SK-N-SH treated with all-trans-retinoic acid at 6 μM for 48 hours (cell line): ENCODE data around the gene PLEKHG3.

ENCODE experiments used
- ATAC-seq: fragments of 200-7000 bp; cut with Tn5 transposase; 3 replicates; pipeline ENCODE4 v1.9.1; 2020; ENCODE audit warnings: mild to moderate bottlenecking, moderate library complexity
- ARNTL ChIP-seq: fragments of 450-650 bp; formaldehyde crosslinking; IDR thresholded peaks from 2 replicates; pipeline ENCODE4 v1.5.0; 2020; ENCODE audit warnings: low read depth, mild to moderate bottlenecking, moderate library complexity, borderline replicate concordance
- BACH2 ChIP-seq: fragments of 250-450 bp; sonication (Bioruptor Pico); IDR thresholded peaks from 2 replicates; pipeline ENCODE4 v1.9.0; 2021; ENCODE audit warnings: mild to moderate bottlenecking, borderline replicate concordance
- CREB5 ChIP-seq: fragments of 250-450 bp; sonication (Bioruptor Pico); IDR thresholded peaks from 2 replicates; pipeline ENCODE4 v1.5.1; 2020; ENCODE audit warnings: low read depth, mild to moderate bottlenecking, moderate library complexity
- CSDC2 ChIP-seq: fragments of 250-450 bp; sonication (Bioruptor Pico); IDR thresholded peaks from 2 replicates; pipeline ENCODE4 v1.5.0; 2020; ENCODE audit warnings: mild to moderate bottlenecking, moderate library complexity
- ESRRG ChIP-seq: fragments of 250-450 bp; sonication (Bioruptor Pico); IDR thresholded peaks from 2 replicates; pipeline ENCODE4 v1.6.1; 2021; ENCODE audit warnings: mild to moderate bottlenecking
- GLIS3 ChIP-seq: fragments of 250-450 bp; sonication (Bioruptor Pico); IDR thresholded peaks from 2 replicates; pipeline ENCODE4 v1.5.0; 2020; ENCODE audit warnings: mild to moderate bottlenecking, moderate library complexity
- ISL1 ChIP-seq: fragments of 250-450 bp; sonication (Bioruptor Pico); IDR thresholded peaks from 2 replicates; pipeline ENCODE4 v2.1.2; 2022; ENCODE audit warnings: mild to moderate bottlenecking, moderate library complexity
- OSR1 ChIP-seq: fragments of 250-450 bp; sonication (Bioruptor Pico); IDR thresholded peaks from 2 replicates; pipeline ENCODE4 v1.8.0; 2022; ENCODE audit warnings: moderate library complexity, mild to moderate bottlenecking, inconsistent platforms
- PPARA ChIP-seq: fragments of 250-450 bp; sonication (Bioruptor Pico); IDR thresholded peaks from 2 replicates; pipeline ENCODE4 v1.5.0; 2020; ENCODE audit warnings: mild to moderate bottlenecking, borderline replicate concordance
- RARB ChIP-seq: fragments of 250-450 bp; sonication (Bioruptor Pico); IDR thresholded peaks from 2 replicates; pipeline ENCODE4 v1.8.0; 2021; ENCODE audit warnings: mild to moderate bottlenecking, moderate library complexity
- SNAI2 ChIP-seq: fragments of 250-450 bp; sonication (Bioruptor Pico); IDR thresholded peaks from 2 replicates; pipeline ENCODE4 v1.5.0; 2020; ENCODE audit warnings: mild to moderate bottlenecking, moderate library complexity
- TCF4 ChIP-seq: fragments of 250-450 bp; sonication (Bioruptor Pico); IDR thresholded peaks from 2 replicates; pipeline ENCODE4 v1.8.0; 2021; ENCODE audit warnings: mild to moderate bottlenecking, moderate library complexity, borderline replicate concordance
- TOX ChIP-seq: fragments of 250-450 bp; sonication (Bioruptor Pico); IDR thresholded peaks from 2 replicates; pipeline ENCODE4 v1.8.0; 2021; ENCODE audit warnings: mild to moderate bottlenecking, moderate library complexity, borderline replicate concordance
- TSHZ2 ChIP-seq: fragments of 250-450 bp; sonication (Bioruptor Pico); IDR thresholded peaks from 2 replicates; pipeline ENCODE4 v1.5.0; 2020; ENCODE audit warnings: mild to moderate bottlenecking, moderate library complexity
- ZC3H10 ChIP-seq: fragments of 250-450 bp; sonication (Bioruptor Pico); IDR thresholded peaks from 2 replicates; pipeline ENCODE4 v1.5.1; 2021; ENCODE audit warnings: mild to moderate bottlenecking, moderate library complexity
- ZFP3 ChIP-seq: fragments of 250-450 bp; sonication (Bioruptor Pico); IDR thresholded peaks from 2 replicates; pipeline ENCODE4 v1.5.0; 2020; ENCODE audit warnings: mild to moderate bottlenecking, moderate library complexity
- ZFP30 ChIP-seq: fragments of 450-650 bp; formaldehyde crosslinking; IDR thresholded peaks from 2 replicates; pipeline ENCODE4 v1.5.0; 2022; ENCODE audit warnings: mild to moderate bottlenecking, moderate library complexity
- ZNF565 ChIP-seq: fragments of 450-650 bp; formaldehyde crosslinking; conservative IDR thresholded peaks from 2 replicates; pipeline ENCODE4 v1.5.0; 2020; ENCODE audit warnings: low read depth, mild to moderate bottlenecking, moderate library complexity
- ZNF70 ChIP-seq: fragments of 450-650 bp; formaldehyde crosslinking; IDR thresholded peaks from 2 replicates; pipeline ENCODE4 v1.5.0; 2020; ENCODE audit warnings: mild to moderate bottlenecking, moderate library complexity
- ZNF8 ChIP-seq: fragments of 450-650 bp; formaldehyde crosslinking; IDR thresholded peaks from 2 replicates; pipeline ENCODE4 v1.5.0; 2020; ENCODE audit warnings: mild to moderate bottlenecking, moderate library complexity
- TF ChIP-seq, protein P1 (sequence below): fragments of 250-450 bp; sonication (Bioruptor Pico); IDR thresholded peaks from 2 replicates; pipeline ENCODE4 v1.8.0; 2021; ENCODE audit warnings: low read depth, mild to moderate bottlenecking, moderate library complexity, borderline replicate concordance
- TF ChIP-seq, protein P2 (sequence below): fragments of 250-450 bp; sonication (Bioruptor Pico); IDR thresholded peaks from 2 replicates; pipeline ENCODE4 v1.8.0; 2020; ENCODE audit warnings: mild to moderate bottlenecking, moderate library complexity, borderline replicate concordance

Gene PLEKHG3

GRCh38 chr14:64734990-64735389 is 30.8 kb downstream of the PLEKHG3 start:
- TF ChIP-seq ZFP3 (CRISPR knock-in tag) (no peak), SNAI2 (CRISPR knock-in tag) (no peak), ZFP30 (CRISPR knock-in tag) (no peak), ZNF70 (CRISPR knock-in tag) (no peak), ZNF565 (CRISPR knock-in tag) (no peak), PPARA (no peak), TCF4 (CRISPR knock-in tag) (no peak), GLIS3 (CRISPR knock-in tag) (no peak), ZNF8 (CRISPR knock-in tag) (no peak), OSR1 (no peak), ZC3H10 (no peak), ISL1 (CRISPR knock-in tag) (no peak), TSHZ2 (CRISPR knock-in tag) (no peak), CSDC2 (CRISPR knock-in tag) (no peak), ARNTL (CRISPR knock-in tag) (no peak)
- TF ChIP-seq, protein P1, sequence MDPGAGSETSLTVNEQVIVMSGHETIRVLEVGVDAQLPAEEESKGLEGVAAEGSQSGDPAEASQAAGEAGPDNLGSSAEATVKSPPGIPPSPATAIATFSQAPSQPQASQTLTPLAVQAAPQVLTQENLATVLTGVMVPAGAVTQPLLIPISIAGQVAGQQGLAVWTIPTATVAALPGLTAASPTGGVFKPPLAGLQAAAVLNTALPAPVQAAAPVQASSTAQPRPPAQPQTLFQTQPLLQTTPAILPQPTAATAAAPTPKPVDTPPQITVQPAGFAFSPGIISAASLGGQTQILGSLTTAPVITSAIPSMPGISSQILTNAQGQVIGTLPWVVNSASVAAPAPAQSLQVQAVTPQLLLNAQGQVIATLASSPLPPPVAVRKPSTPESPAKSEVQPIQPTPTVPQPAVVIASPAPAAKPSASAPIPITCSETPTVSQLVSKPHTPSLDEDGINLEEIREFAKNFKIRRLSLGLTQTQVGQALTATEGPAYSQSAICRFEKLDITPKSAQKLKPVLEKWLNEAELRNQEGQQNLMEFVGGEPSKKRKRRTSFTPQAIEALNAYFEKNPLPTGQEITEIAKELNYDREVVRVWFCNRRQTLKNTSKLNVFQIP (CRISPR knock-in tag): no peak
- no peak for ATAC-seq

- ATAC-seq: no peak
- no peak for TF ChIP-seq ZFP3 (CRISPR knock-in tag)
- no peak for TF ChIP-seq BACH2 (CRISPR knock-in tag)
- TF ChIP-seq OSR1: no peak
- TF ChIP-seq, protein P2, sequence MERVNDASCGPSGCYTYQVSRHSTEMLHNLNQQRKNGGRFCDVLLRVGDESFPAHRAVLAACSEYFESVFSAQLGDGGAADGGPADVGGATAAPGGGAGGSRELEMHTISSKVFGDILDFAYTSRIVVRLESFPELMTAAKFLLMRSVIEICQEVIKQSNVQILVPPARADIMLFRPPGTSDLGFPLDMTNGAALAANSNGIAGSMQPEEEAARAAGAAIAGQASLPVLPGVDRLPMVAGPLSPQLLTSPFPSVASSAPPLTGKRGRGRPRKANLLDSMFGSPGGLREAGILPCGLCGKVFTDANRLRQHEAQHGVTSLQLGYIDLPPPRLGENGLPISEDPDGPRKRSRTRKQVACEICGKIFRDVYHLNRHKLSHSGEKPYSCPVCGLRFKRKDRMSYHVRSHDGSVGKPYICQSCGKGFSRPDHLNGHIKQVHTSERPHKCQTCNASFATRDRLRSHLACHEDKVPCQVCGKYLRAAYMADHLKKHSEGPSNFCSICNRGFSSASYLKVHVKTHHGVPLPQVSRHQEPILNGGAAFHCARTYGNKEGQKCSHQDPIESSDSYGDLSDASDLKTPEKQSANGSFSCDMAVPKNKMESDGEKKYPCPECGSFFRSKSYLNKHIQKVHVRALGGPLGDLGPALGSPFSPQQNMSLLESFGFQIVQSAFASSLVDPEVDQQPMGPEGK: no peak
- no peak for TF ChIP-seq ZNF8 (CRISPR knock-in tag)
- TF ChIP-seq ESRRG (CRISPR knock-in tag): no peak
- no peak for TF ChIP-seq CREB5 (CRISPR knock-in tag)
Measured at GRCh38 chr14:64736271-64737169, 32.3 kb downstream of the PLEKHG3 start.

DNA sequence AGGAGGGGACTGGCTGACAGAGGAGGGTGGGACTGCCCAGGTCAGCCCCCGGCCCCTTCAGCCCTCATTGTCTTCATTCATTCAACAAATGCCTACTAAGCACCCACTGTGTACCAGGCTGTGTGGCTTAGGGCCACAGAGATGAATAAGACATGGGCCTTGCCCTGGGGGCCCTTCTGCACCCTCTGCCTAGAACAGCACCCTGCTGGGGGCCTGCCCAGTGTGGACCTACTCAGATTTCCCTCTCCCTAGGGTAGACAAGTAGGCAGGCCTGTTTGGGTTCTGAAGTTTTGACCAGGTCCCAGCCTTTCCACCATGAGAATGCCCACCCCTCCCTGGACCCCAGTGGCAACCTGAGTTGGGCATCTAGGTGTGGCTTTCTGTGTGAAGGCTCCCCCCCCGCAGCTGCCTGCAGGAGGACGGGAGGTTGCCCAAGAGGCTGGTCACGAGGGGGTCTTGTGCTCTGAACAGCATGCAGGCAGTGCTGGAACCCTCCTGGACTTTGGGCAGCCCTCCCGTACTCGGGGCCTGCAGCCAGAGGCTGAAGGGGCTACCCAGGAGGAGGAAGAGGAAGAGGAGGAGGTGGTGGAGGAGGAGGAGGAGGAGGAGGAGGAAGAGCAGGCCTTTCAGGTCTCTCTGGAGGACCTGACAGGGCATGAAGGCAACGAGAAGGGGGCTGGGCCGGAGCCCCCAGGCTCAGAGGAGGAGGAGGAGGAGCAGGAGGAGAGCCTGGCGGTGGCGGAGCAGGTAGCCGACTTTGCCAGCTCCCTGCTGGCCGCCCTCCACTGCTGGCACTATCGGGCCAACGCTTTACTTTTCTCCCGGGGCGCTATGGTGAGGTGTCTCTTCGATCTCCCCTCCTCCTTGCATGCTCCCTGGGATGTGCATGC is 33.4 kb downstream of the PLEKHG3 start:
- no peak for ATAC-seq
- TF ChIP-seq OSR1 (no peak), CREB5 (CRISPR knock-in tag) (no peak), TOX (no peak), ZFP3 (CRISPR knock-in tag) (no peak), RARB (CRISPR knock-in tag) (no peak), ZNF8 (CRISPR knock-in tag) (no peak), SNAI2 (CRISPR knock-in tag) (no peak), TCF4 (CRISPR knock-in tag) (no peak)
